Tibial nerve (tissue), 4 donors: ENCODE measurements around the gene AOPEP. TPM values are rescaled to one million over a fixed set of nuclear protein-coding genes. Genes with fewer than 3 reads are reported as not detected.

Experiments used
- DNase-seq, 2 donors: peaks; one replicate each; pipeline ENCODE4 v3.0.0-alpha.2; 2019; ENCODE audit warnings: low spot score in 2 of 2
- H3K27ac ChIP-seq, 4 donors: fragments of 200-600 bp; sonication (generic) in 3 of 4; one replicate each; pipeline ENCODE4 v1.5.1; 2017 to 2019; ENCODE audit warnings: mild to moderate bottlenecking in 1 of 4
- H3K27me3 ChIP-seq, 2 donors: fragments of 200-600 bp; sonication (generic) in 1 of 2; one replicate each; pipeline versions ENCODE4 v1.5.1 to v1.6.0; 2017 to 2019
- H3K36me3 ChIP-seq, 3 donors: fragments of 200-600 bp; sonication (generic); one replicate each; pipeline ENCODE4 v1.5.1; 2018 to 2019
- H3K4me1 ChIP-seq, 4 donors: fragments of 200-600 bp; sonication (generic) in 3 of 4; one replicate each; pipeline ENCODE4 v1.5.1; 2017 to 2019
- H3K4me3 ChIP-seq, 4 donors: fragments of 200-600 bp; sonication (generic) in 3 of 4; one replicate each; pipeline ENCODE4 v1.5.1; 2017 to 2019; ENCODE audit warnings: mild to moderate bottlenecking in 1 of 4, moderate library complexity in 1 of 4
- H3K9me3 ChIP-seq, 4 donors: fragments of 200-600 bp; sonication (generic) in 3 of 4; one replicate each; pipeline ENCODE4 v1.5.1; 2017 to 2019
- EP300 ChIP-seq, 2 donors: sonication (generic); formaldehyde crosslinking; IDR thresholded peaks; one replicate each; pipeline ENCODE4 v1.6.1; 2017; ENCODE audit warnings: antibody characterized with exemption in 2 of 2, mild to moderate bottlenecking in 1 of 2
- POLR2A ChIP-seq, 2 donors: fragments of 450-650 bp; IDR thresholded peaks; one replicate each; pipeline ENCODE4 v1.6.1; 2017; ENCODE audit warnings: antibody characterized with exemption in 2 of 2, mild to moderate bottlenecking in 2 of 2, moderate library complexity in 2 of 2
- WGBS, 2 donors: methylation state at CpG; one replicate each; pipeline ENCODE4 v1.1.5; 2018; 5-methylcytosine and 5-hydroxymethylcytosine counted together
- total RNA-seq, 4 donors: library from RNA; depleted of rRNA; stranded (reverse); fragments of >200 nt; gene quantifications; one replicate each; pipeline ENCODE4 v1.1.0, GENCODE V29; 2016
- TF ChIP-seq, protein P1 (sequence below), 5 experiments: fragments of 200-600 bp in 3 of 5; fragments of 450-650 bp in 2 of 5; sonication (generic) in 3 of 5; IDR thresholded peaks; one replicate each; pipeline ENCODE4 v1.5.1; 2016 to 2019; ENCODE audit warnings: antibody characterized with exemption in 5 of 5, mild to moderate bottlenecking in 3 of 5, moderate library complexity in 2 of 5

The AOPEP gene
- total RNA-seq, 4 donors from 2014 or later = 236 to 323 (median 265) TPM

- TF ChIP-seq, protein P1, sequence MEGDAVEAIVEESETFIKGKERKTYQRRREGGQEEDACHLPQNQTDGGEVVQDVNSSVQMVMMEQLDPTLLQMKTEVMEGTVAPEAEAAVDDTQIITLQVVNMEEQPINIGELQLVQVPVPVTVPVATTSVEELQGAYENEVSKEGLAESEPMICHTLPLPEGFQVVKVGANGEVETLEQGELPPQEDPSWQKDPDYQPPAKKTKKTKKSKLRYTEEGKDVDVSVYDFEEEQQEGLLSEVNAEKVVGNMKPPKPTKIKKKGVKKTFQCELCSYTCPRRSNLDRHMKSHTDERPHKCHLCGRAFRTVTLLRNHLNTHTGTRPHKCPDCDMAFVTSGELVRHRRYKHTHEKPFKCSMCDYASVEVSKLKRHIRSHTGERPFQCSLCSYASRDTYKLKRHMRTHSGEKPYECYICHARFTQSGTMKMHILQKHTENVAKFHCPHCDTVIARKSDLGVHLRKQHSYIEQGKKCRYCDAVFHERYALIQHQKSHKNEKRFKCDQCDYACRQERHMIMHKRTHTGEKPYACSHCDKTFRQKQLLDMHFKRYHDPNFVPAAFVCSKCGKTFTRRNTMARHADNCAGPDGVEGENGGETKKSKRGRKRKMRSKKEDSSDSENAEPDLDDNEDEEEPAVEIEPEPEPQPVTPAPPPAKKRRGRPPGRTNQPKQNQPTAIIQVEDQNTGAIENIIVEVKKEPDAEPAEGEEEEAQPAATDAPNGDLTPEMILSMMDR (IDR thresholded peaks at IDR 0.05) = no peak
- no peak for TF ChIP-seq POLR2A (IDR thresholded peaks at IDR 0.05)
- no peak for TF ChIP-seq EP300 (IDR thresholded peaks at IDR 0.05)
- Histone ChIP-seq H3K4me3 (no peak overlapping the region), H3K36me3 (peaks cover 0 to 31% (median 0%) of the 10 kb centered on the region in 3 donors), H3K27ac (peak overlapping the region in 2 of 4 donors; percentile 1 to 8), H3K4me1 (peaks cover 0 to 28% (median 0%) of the 10 kb centered on the region in 4 donors), H3K9me3 (peaks cover 0 to 22% (median 0%) of the 10 kb centered on the region in 4 donors), H3K27me3 (no peaks in the 10 kb centered on the region)
- 44 to 52% methylated on average over 4 of the region's 4 CpGs for WGBS, 2 donors
- no peak for DNase-seq
These were observed 20.3 kb downstream of the AOPEP start for GRCh38 chr9:94746541-94747370.

DNA sequence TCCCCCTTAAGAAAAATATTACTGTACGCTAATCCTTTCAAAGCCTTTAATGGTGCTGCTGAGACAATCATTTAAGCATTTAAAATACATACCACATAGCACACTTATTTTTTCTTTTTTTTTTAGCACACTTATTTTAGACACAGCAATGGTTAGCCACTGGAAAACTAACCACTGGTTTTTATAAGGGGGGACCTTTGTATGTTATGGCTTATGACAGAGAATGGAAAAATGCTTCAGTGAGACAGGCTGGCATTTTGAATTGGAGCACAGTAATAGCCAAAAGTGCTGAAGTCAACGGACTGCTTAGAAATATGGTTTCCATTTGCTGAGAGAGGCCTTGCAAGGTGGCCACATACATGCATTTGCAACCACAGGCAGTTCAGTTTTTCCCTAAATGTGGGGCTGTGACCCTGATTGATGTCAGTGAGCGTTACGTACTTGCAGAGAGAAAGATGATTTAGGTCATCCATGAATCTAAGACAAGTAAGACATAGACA, 28.5 kb downstream of the AOPEP start:
- peaks cover 0 to 22% (median 0%) of the 10 kb centered on the region in 3 donors for H3K36me3 ChIP-seq
- DNase-seq = no peak
- peaks cover 0 to 5% (median 0%) of the 10 kb centered on the region in 4 donors for H3K9me3 ChIP-seq
- H3K4me1 ChIP-seq = no peaks in the 10 kb centered on the region
- no peak overlapping the region for H3K4me3 ChIP-seq
- TF ChIP-seq POLR2A (IDR thresholded peaks at IDR 0.05) (no peak), EP300 (IDR thresholded peaks at IDR 0.05) (no peak)
- TF ChIP-seq, protein P1 (IDR thresholded peaks at IDR 0.05) = no peak
- H3K27ac ChIP-seq = no peak overlapping the region
- WGBS, 2 donors = 67 to 76% methylated on average over 4 of the region's 4 CpGs
- no peaks in the 10 kb centered on the region for H3K27me3 ChIP-seq

- WGBS, 2 donors = 51 to 73% methylated on average over 4 of the region's 4 CpGs
- H3K36me3 ChIP-seq = peaks cover 0 to 19% (median 0%) of the 10 kb centered on the region in 3 donors
- H3K27me3 ChIP-seq = no peaks in the 10 kb centered on the region
- H3K27ac ChIP-seq = peak overlapping the region in 1 of 4 donors; percentile 33
- no peak for TF ChIP-seq EP300 (IDR thresholded peaks at IDR 0.05)
- TF ChIP-seq, protein P1 (IDR thresholded peaks at IDR 0.05) = no peak
- TF ChIP-seq POLR2A (IDR thresholded peaks at IDR 0.05) = no peak
- no peak overlapping the region for H3K4me3 ChIP-seq
- no peak for DNase-seq
- no peaks in the 10 kb centered on the region for H3K4me1 ChIP-seq
- H3K9me3 ChIP-seq = no peaks in the 10 kb centered on the region
These were observed 30.7 kb downstream of the AOPEP start for GRCh38 chr9:94757158-94757557.

DNA sequence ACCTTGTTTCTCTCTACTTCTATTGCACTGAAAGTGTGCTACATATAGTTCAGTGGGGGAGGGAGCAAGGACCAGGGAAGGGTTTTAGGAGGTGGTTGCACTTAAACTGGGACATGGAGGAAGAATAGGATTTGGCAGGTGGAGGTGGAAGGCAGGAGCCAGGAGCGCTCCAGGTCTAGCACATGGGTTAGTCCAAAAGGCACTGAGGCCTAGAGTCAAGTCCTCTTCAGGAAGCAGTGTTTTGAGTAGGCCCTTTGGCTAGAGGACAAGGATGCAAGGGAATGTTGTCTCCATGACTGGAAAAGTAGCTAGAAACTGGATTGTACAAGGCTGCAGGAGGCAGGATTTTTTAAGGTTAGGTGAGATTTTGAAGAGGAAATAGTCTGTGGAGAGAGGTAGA, 31.5 kb downstream of the AOPEP start:
- peak overlapping the region in 1 of 4 donors; percentile 4 for H3K27ac ChIP-seq
- H3K4me1 ChIP-seq = no peaks in the 10 kb centered on the region
- no peak for DNase-seq
- peaks cover 0 to 19% (median 0%) of the 10 kb centered on the region in 3 donors for H3K36me3 ChIP-seq
- H3K27me3 ChIP-seq = no peaks in the 10 kb centered on the region
- TF ChIP-seq POLR2A (IDR thresholded peaks at IDR 0.05) (no peak), EP300 (IDR thresholded peaks at IDR 0.05) (no peak)
- TF ChIP-seq, protein P1 (IDR thresholded peaks at IDR 0.05) = no peak
- H3K4me3 ChIP-seq = no peak overlapping the region
- no peaks in the 10 kb centered on the region for H3K9me3 ChIP-seq
- WGBS, 2 donors = 93 to 100% methylated on average over 1 of the region's 1 CpG

GRCh38 chr9:94758880-94759279, 32.4 kb downstream of the AOPEP start:
- H3K27me3 ChIP-seq = no peaks in the 10 kb centered on the region
- no peak overlapping the region for H3K27ac ChIP-seq
- no peaks in the 10 kb centered on the region for H3K9me3 ChIP-seq
- 63 to 83% methylated on average over 1 of the region's 1 CpG for WGBS, 2 donors
- peaks cover 0 to 19% (median 0%) of the 10 kb centered on the region in 3 donors for H3K36me3 ChIP-seq
- DNase-seq = no peak
- TF ChIP-seq, protein P1 (IDR thresholded peaks at IDR 0.05) = no peak
- TF ChIP-seq POLR2A (IDR thresholded peaks at IDR 0.05) = no peak
- TF ChIP-seq EP300 (IDR thresholded peaks at IDR 0.05) = no peak
- no peaks in the 10 kb centered on the region for H3K4me1 ChIP-seq
- H3K4me3 ChIP-seq = no peak overlapping the region
